Right lobe of liver (tissue), 6 donors: ENCODE measurements around the gene CDK14. TPM values are rescaled to one million over a fixed set of nuclear protein-coding genes. Genes with fewer than 3 reads are reported as not detected.

ENCODE experiments used
- ATAC-seq, 4 donors: fragments of 200-7000 bp; cut with Tn5 transposase; one replicate each; pipeline ENCODE4 v1.9.1; 2020; ENCODE audit warnings: mild to moderate bottlenecking in 4 of 4, moderate library complexity in 4 of 4
- DNase-seq, 3 donors: peaks; one replicate each; pipeline ENCODE4 v3.0.0-alpha.2; 2020
- H3K27ac ChIP-seq, 3 donors: fragments of 200-600 bp; one replicate each; pipeline ENCODE4 v1.8.0; 2022
- H3K27me3 ChIP-seq, 2 donors: fragments of 200-600 bp; one replicate each; pipeline ENCODE4 v1.8.0; 2022
- H3K36me3 ChIP-seq, 4 donors: fragments of 200-600 bp; sonication (generic) in 1 of 4; one replicate each; pipeline versions ENCODE4 v1.5.1 to v1.8.0; 2017 to 2022; ENCODE audit warnings: control low read depth in 1 of 4
- H3K4me1 ChIP-seq, 4 donors: fragments of 200-600 bp; sonication (generic) in 1 of 4; one replicate each; pipeline versions ENCODE4 v1.5.1 to v1.8.0; 2017 to 2022; ENCODE audit warnings: control low read depth in 1 of 4
- H3K4me3 ChIP-seq, 3 donors: fragments of 200-600 bp; one replicate each; pipeline ENCODE4 v1.8.0; 2022
- H3K9me3 ChIP-seq, 4 donors: fragments of 200-600 bp; sonication (generic) in 1 of 4; one replicate each; pipeline versions ENCODE4 v1.5.1 to v1.8.0; 2017 to 2022; ENCODE audit warnings: control low read depth in 1 of 4
- POLR2A ChIP-seq: fragments of 450-650 bp; IDR thresholded peaks from one replicate; pipeline ENCODE4 v1.6.1; 2017; ENCODE audit warnings: antibody characterized with exemption, mild to moderate bottlenecking
- WGBS: methylation state at CpG from one replicate; pipeline ENCODE4 v1.1.6; 2018; ENCODE audit warnings: low coverage, low lambda C conversion rate; ENCODE audit not compliant: insufficient coverage; ENCODE audit errors: missing lambda C conversion rate; 5-methylcytosine and 5-hydroxymethylcytosine counted together
- intact Hi-C, 2 donors: fragments of 100-400 bp; cut with DNase I; formaldehyde crosslinking; loops; one replicate each; pipeline versions ENCODE4 v1.11.2 to v1.14.1; 2022
- total RNA-seq, 6 experiments: library from RNA; depleted of rRNA in 2 of 6; stranded (reverse); fragments of >200 nt in 2 of 6; fragmentation: NEBNext Ultra II Directional in 3 of 6; extraction: Animal tissue kit (Norgen Biotek cat#: 25700) in 3 of 6; gene quantifications; one replicate each; pipeline versions ENCODE4 v1.1.0 to v1.2.4, GENCODE V29; 2016 to 2023
- TF ChIP-seq, protein P1 (sequence below), 4 donors: fragments of 200-600 bp in 3 of 4; fragments of 450-650 bp in 1 of 4; IDR thresholded peaks; one replicate each; pipeline versions ENCODE4 v1.5.1 to v1.8.0; 2016 to 2022; ENCODE audit warnings: antibody characterized with exemption in 4 of 4, mild to moderate bottlenecking in 2 of 4
- donor health status: DM: no; HTN: yes; CAD: no.
- donor health status: DM: no; HTN: no; CAD: no.
- donor health status: DM: no; HTN: no; CAD: no.
- donor health status: DM: no; HTN: yes; CAD: no.
- donor health status: DM: no; HTN: yes; CAD: no.

The CDK14 gene
- total RNA-seq, 6 experiments from 2014 or later = 12.6 to 28.7 (median 17.9) TPM

DNA sequence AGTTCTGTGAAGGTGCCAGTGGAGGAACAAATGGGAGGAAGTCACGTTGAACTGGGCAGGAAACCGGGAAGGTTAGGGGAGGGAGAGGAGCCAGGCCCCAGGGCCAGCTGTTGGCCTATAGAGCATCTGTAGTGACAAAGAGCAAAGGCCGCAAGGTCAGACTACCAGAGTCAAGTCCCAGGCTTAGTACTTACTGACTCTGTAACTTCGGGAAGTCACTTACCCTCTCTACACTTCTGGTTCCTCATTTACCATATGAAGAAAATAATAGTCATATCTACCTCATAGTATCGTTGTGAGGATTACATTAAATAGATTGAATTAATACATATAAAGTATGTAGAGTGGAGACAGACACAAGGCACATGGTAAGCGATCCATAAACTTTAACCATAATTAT, 566.3 kb downstream of the CDK14 start:
- no peak overlapping the region for H3K4me3 ChIP-seq
- ATAC-seq = peak in 3 of 4 donors; percentile 30 to 46 (median 38)
- 69% methylated on average over 5 of the region's 6 CpGs for WGBS

DNA sequence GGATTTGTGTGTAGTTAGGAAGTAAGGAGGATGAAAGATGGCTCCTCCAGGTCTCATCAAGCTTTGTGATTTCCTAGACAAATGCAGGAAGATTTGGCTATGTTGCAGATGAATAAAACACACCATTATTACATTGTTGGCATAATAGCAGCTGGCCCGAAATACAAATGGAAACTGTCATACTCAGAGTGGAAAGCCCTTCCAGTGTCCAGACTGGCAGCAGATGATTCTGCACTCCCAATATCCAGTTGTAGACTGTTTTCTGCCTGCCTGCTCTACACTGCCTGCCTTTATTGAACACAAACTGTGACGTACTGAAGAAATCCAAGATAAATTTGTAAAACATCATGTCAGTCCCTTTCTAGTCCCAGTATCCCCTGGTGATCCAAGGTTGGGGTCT, 568.4 kb downstream of the CDK14 start:
- Histone ChIP-seq H3K27ac (no peak overlapping the region), H3K27me3 (no peaks in the 10 kb centered on the region)
- intact Hi-C loops = no loop called here

More for the DNA sequence above, 566.3 kb downstream of the CDK14 start:
- no peaks in the 10 kb centered on the region for H3K9me3 ChIP-seq
- no peaks in the 10 kb centered on the region for H3K36me3 ChIP-seq
- no peaks in the 10 kb centered on the region for H3K4me1 ChIP-seq
- H3K27me3 ChIP-seq = no peaks in the 10 kb centered on the region
- intact Hi-C loops = no loop called here
- TF ChIP-seq, protein P1, sequence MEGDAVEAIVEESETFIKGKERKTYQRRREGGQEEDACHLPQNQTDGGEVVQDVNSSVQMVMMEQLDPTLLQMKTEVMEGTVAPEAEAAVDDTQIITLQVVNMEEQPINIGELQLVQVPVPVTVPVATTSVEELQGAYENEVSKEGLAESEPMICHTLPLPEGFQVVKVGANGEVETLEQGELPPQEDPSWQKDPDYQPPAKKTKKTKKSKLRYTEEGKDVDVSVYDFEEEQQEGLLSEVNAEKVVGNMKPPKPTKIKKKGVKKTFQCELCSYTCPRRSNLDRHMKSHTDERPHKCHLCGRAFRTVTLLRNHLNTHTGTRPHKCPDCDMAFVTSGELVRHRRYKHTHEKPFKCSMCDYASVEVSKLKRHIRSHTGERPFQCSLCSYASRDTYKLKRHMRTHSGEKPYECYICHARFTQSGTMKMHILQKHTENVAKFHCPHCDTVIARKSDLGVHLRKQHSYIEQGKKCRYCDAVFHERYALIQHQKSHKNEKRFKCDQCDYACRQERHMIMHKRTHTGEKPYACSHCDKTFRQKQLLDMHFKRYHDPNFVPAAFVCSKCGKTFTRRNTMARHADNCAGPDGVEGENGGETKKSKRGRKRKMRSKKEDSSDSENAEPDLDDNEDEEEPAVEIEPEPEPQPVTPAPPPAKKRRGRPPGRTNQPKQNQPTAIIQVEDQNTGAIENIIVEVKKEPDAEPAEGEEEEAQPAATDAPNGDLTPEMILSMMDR (IDR thresholded peaks at IDR 0.05) = no peak
- DNase-seq = no peak
- H3K27ac ChIP-seq = no peak overlapping the region

DNA sequence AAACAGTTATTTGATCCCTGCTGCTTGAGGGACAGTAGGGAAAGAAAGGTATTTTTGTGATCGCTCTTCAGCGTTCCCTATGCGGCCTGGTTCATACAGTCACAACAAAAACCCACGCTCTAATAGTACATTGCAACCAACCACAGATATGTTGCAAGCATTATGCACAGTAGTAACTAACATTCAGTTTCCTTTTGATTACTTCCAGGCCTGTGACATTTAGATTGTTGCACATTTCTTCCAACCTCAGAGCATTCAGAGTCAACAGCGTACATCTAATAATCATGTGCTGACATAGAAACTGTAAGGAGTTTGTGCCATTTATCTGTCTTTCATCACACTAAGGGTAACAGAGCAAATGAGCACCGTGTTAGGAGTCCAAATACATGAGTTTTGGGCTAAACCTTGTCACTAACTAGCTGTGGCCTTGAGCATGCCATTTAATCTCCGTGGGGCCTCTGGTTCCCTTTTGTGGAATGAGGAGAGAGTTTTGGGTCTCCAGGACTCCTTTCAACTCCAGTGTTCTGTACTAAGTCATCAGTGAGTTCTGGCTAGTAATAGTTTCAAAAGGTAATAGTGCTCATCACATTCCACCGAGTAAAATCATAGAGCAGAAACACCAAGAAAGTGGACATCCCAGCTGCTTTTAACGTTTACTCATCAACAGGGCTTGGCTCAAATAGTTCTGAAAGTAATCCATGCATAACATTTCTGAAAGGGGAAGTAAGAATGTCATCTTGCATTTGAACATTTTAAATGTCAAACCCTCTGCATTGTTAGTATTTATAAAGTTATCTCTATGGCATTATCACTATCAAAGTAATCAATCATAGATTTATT, 569.1 kb downstream of the CDK14 start:
- Histone ChIP-seq H3K27me3 (no peaks in the 10 kb centered on the region), H3K36me3 (no peaks in the 10 kb centered on the region), H3K9me3 (no peaks in the 10 kb centered on the region), H3K4me1 (no peaks in the 10 kb centered on the region), H3K27ac (no peak overlapping the region), H3K4me3 (no peak overlapping the region)
- DNase-seq (no peak), ATAC-seq (peak; percentile 13 to 59 (median 42))
- TF ChIP-seq, protein P1 (IDR thresholded peaks at IDR 0.05) = no peak
- TF ChIP-seq POLR2A = no peak
- WGBS = 64% methylated on average over 8 of the region's 9 CpGs
- intact Hi-C loops = no loop called here

More for the DNA sequence above, 568.4 kb downstream of the CDK14 start:
- H3K4me3 ChIP-seq = no peak overlapping the region
- no peaks in the 10 kb centered on the region for H3K9me3 ChIP-seq
- H3K36me3 ChIP-seq = no peaks in the 10 kb centered on the region
- DNase-seq (no peak), ATAC-seq (no peak)
- no peaks in the 10 kb centered on the region for H3K4me1 ChIP-seq
- 87% methylated on average over 2 of the region's 2 CpGs for WGBS
- TF ChIP-seq, protein P1 (IDR thresholded peaks at IDR 0.05) = no peak
- TF ChIP-seq POLR2A = no peak

DNA sequence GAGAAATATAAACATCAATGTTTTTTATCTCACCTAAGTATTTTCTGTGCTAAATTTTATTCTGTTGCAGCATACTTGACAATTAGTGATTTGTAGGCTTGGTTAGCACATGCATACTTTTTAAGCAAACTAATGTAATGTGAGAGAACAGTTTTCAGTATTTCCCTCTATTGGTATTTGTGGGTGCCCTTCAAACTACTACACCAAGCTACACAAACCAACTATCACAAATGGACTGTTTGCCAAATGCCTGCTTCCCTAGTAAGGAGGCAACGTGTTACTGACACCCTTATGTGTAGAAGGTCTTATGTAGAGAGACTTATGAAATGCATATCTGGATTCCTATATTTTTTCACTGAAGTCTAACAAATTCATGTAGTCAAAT, 569.7 kb downstream of the CDK14 start:
- intact Hi-C loops = no loop called here
- no peak overlapping the region for H3K27ac ChIP-seq
- no peaks in the 10 kb centered on the region for H3K9me3 ChIP-seq
- no peaks in the 10 kb centered on the region for H3K27me3 ChIP-seq
- no peak for ATAC-seq
- TF ChIP-seq, protein P1 (IDR thresholded peaks at IDR 0.05) = no peak
- TF ChIP-seq POLR2A = no peak
- DNase-seq = no peak
- no peaks in the 10 kb centered on the region for H3K36me3 ChIP-seq
- H3K4me1 ChIP-seq = no peaks in the 10 kb centered on the region
- no peak overlapping the region for H3K4me3 ChIP-seq
- 71% methylated on average over 1 of the region's 1 CpG for WGBS
